Peyer's patch (tissue), 4 donors: Measurements from ENCODE around the gene CREB3. TPM values are rescaled to one million over a fixed set of nuclear protein-coding genes. Genes with fewer than 3 reads are reported as not detected.
A peak's percentile ranks its signal among the peaks of the same experiment; 100 is the strongest.

Source experiments
- DNase-seq, 3 donors: peaks; one replicate each; pipeline ENCODE4 v3.0.0-alpha.2; 2017 to 2019
- H3K27ac ChIP-seq, 4 donors: fragments of 200-600 bp; sonication (generic); one replicate each; pipeline ENCODE4 v1.5.1; 2016 to 2019
- H3K27me3 ChIP-seq, 2 donors: fragments of 200-600 bp; sonication (generic); one replicate each; pipeline ENCODE4 v1.5.1; 2019
- H3K36me3 ChIP-seq, 3 donors: fragments of 200-600 bp; sonication (generic); one replicate each; pipeline ENCODE4 v1.5.1; 2016 to 2019
- H3K4me1 ChIP-seq, 4 donors: fragments of 200-600 bp; sonication (generic); one replicate each; pipeline ENCODE4 v1.5.1; 2016 to 2019
- H3K4me3 ChIP-seq, 4 donors: fragments of 200-600 bp; sonication (generic); 1 replicate in 3 of 4; 2 replicates in 1 of 4; pipeline ENCODE4 v1.5.1; 2016 to 2019; ENCODE audit warnings: mild to moderate bottlenecking in 1 of 4
- H3K9me3 ChIP-seq, 4 donors: fragments of 200-600 bp; sonication (generic); one replicate each; pipeline ENCODE4 v1.5.1; 2016 to 2019; ENCODE audit warnings: mild to moderate bottlenecking in 1 of 4
- POLR2A ChIP-seq, 2 donors: fragments of 450-650 bp; IDR thresholded peaks; one replicate each; pipeline ENCODE4 v1.5.1; 2017; ENCODE audit warnings: antibody characterized with exemption in 2 of 2, mild to moderate bottlenecking in 2 of 2, moderate library complexity in 2 of 2
- total RNA-seq, 4 donors: library from RNA; depleted of rRNA; stranded (reverse); fragments of >200 nt; gene quantifications; one replicate each; pipeline ENCODE4 v1.1.0, GENCODE V29; 2016
- TF ChIP-seq, protein P1 (sequence below), 6 experiments: fragments of 450-650 bp in 4 of 6; fragments of 200-600 bp in 2 of 6; sonication (generic) in 1 of 6; IDR thresholded peaks; one replicate each; pipeline ENCODE4 v1.5.1; 2017 to 2019; ENCODE audit warnings: antibody characterized with exemption in 6 of 6, mild to moderate bottlenecking in 3 of 6, moderate library complexity in 1 of 6

Gene CREB3
- total RNA-seq, 4 donors from 2014 or later, result 19.8 to 34.3 (median 28.5) TPM

GRCh38 chr9:35705372-35705771, 27.1 kb upstream of the CREB3 start:
- Histone ChIP-seq H3K27me3 (no peaks in the 10 kb centered on the region), H3K27ac (no peak overlapping the region), H3K4me3 (no peak overlapping the region), H3K4me1 (no peaks in the 10 kb centered on the region), H3K36me3 (peaks cover 0 to 93% (median 0%) of the 10 kb centered on the region in 3 donors), H3K9me3 (no peaks in the 10 kb centered on the region)
- DNase-seq, result no peak
- no peak for TF ChIP-seq POLR2A (IDR thresholded peaks at IDR 0.05)
- TF ChIP-seq, protein P1, sequence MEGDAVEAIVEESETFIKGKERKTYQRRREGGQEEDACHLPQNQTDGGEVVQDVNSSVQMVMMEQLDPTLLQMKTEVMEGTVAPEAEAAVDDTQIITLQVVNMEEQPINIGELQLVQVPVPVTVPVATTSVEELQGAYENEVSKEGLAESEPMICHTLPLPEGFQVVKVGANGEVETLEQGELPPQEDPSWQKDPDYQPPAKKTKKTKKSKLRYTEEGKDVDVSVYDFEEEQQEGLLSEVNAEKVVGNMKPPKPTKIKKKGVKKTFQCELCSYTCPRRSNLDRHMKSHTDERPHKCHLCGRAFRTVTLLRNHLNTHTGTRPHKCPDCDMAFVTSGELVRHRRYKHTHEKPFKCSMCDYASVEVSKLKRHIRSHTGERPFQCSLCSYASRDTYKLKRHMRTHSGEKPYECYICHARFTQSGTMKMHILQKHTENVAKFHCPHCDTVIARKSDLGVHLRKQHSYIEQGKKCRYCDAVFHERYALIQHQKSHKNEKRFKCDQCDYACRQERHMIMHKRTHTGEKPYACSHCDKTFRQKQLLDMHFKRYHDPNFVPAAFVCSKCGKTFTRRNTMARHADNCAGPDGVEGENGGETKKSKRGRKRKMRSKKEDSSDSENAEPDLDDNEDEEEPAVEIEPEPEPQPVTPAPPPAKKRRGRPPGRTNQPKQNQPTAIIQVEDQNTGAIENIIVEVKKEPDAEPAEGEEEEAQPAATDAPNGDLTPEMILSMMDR (IDR thresholded peaks at IDR 0.05), result no peak

- Histone ChIP-seq H3K27ac (no peak overlapping the region), H3K4me1 (no peaks in the 10 kb centered on the region), H3K27me3 (no peaks in the 10 kb centered on the region), H3K4me3 (no peak overlapping the region), H3K36me3 (peaks cover 0 to 93% (median 0%) of the 10 kb centered on the region in 3 donors), H3K9me3 (no peaks in the 10 kb centered on the region)
- DNase-seq, result no peak
- TF ChIP-seq POLR2A (IDR thresholded peaks at IDR 0.05), result no peak
- TF ChIP-seq, protein P1 (IDR thresholded peaks at IDR 0.05), result no peak
Observed at GRCh38 chr9:35705836-35706430, 26.5 kb upstream of the CREB3 start.

DNA sequence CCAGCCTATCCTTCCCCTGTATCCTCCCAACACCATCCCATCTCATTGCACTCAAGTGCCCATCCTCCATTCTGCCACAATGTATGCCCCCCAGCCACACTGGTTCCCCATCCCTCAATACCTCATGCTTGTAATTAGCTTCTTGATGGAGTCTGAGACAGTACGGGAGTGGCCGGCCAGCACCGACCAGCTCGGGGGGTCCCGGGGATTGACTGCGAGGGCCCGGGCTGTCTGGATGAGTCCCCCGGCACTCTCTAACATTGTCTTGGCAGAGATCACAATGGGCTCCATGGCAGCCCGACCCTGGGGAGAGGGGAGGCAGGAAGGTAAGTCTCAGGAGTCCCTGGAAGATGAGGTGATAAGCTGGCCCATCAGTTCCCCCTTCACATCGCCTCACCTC, 25.5 kb upstream of the CREB3 start:
- no peaks in the 10 kb centered on the region for H3K27me3 ChIP-seq
- H3K9me3 ChIP-seq, result no peaks in the 10 kb centered on the region
- peaks cover 0 to 93% (median 0%) of the 10 kb centered on the region in 3 donors for H3K36me3 ChIP-seq
- no peaks in the 10 kb centered on the region for H3K4me1 ChIP-seq
- TF ChIP-seq, protein P1 (IDR thresholded peaks at IDR 0.05), result no peak
- TF ChIP-seq POLR2A (IDR thresholded peaks at IDR 0.05), result no peak
- no peak overlapping the region for H3K4me3 ChIP-seq
- DNase-seq, result no peak
- no peak overlapping the region for H3K27ac ChIP-seq

DNA sequence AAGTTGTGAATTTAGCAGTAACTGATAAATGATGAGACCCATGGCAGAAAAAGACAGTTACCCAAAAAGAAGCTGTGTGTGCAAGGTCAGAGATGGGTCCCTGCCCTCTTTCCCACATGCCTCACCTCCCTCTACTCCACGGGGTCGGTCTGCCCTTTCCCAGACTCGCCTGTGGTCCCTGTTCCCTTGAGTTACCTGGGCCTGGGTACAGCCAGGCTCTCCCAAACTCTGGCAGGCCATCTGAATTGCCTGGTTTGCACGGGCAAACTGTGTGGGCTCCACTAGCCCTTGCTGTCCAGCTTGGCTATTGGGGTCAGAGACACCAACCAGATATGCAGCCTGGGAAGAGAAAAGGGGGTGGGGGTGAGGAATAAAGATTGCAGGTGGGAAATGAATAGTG, 24.3 kb upstream of the CREB3 start:
- Histone ChIP-seq H3K36me3 (peaks cover 0 to 93% (median 0%) of the 10 kb centered on the region in 3 donors), H3K27me3 (no peaks in the 10 kb centered on the region), H3K4me1 (no peaks in the 10 kb centered on the region), H3K9me3 (no peaks in the 10 kb centered on the region), H3K27ac (no peak overlapping the region), H3K4me3 (no peak overlapping the region)
- TF ChIP-seq, protein P1 (IDR thresholded peaks at IDR 0.05), result no peak
- TF ChIP-seq POLR2A (IDR thresholded peaks at IDR 0.05), result no peak
- DNase-seq, result peak in 1 of 3 donors; percentile 5

DNA sequence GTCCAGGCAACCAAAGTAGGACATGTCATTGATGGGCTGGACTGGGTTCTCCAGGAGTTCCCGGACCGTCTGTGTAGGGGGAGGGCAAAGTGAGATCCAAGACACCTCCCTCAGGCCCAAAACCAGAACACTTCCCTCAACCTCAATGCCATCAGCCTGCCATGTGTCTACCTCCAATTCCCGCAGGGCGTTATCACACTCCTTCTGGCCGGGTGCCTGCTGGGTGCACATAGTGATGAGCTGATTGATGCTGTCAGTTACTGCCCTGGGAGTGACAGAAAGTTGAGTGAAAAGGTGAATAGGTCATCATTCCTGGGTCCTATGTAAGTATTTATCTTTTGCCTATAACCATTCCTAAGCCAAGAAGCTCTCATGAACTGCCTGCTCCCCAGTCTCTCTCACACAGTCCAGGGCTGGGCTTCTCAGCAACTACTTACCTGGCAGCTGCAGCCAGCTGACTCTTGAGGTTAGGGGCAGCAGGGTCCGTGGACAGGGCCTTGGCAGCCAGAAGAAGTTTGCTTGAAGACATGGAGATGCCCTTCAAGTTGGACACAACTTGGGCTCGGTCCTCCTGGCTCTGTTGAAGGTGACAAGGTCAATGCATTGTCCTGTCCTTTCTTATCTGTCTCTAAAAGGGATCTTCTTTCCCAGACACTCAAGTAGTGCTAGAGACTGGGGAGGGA, 21.5 kb upstream of the CREB3 start:
- no peak for DNase-seq
- no peaks in the 10 kb centered on the region for H3K4me1 ChIP-seq
- H3K9me3 ChIP-seq, result no peaks in the 10 kb centered on the region
- no peak overlapping the region for H3K4me3 ChIP-seq
- TF ChIP-seq, protein P1 (IDR thresholded peaks at IDR 0.05), result no peak
- TF ChIP-seq POLR2A (IDR thresholded peaks at IDR 0.05), result no peak
- H3K27ac ChIP-seq, result no peak overlapping the region
- H3K27me3 ChIP-seq, result no peaks in the 10 kb centered on the region
- H3K36me3 ChIP-seq, result peaks cover 0 to 93% (median 8%) of the 10 kb centered on the region in 3 donors
